Prostate gland (tissue), 2 donors: ENCODE measurements around the gene ARL15. TPM values are rescaled to one million over a fixed set of nuclear protein-coding genes. Genes with fewer than 3 reads are reported as not detected.

Experiments
- DNase-seq: peaks from one replicate; pipeline ENCODE4 v3.0.0-alpha.2; 2019; ENCODE audit warnings: low spot score
- H3K27ac ChIP-seq, 2 donors: fragments of 200-600 bp; sonication (generic); 2 replicates each; pipeline ENCODE4 v1.5.1; 2017 to 2019
- H3K27me3 ChIP-seq: fragments of 200-600 bp; sonication (generic); replicated peaks from 2 replicates; pipeline ENCODE4 v1.5.1; 2019; ENCODE audit not compliant: insufficient read depth
- H3K36me3 ChIP-seq, 2 donors: fragments of 200-600 bp; sonication (generic); 1 replicate in 1 of 2; 2 replicates in 1 of 2; pipeline versions ENCODE4 v1.5.1 to v1.8.1; 2017 to 2019
- H3K4me1 ChIP-seq: fragments of 200-600 bp; sonication (generic); replicated peaks from 2 replicates; pipeline ENCODE4 v1.5.1; 2019
- H3K4me3 ChIP-seq, 2 donors: fragments of 200-600 bp; sonication (generic); 2 replicates each; pipeline ENCODE4 v1.5.1; 2017 to 2019
- H3K9me3 ChIP-seq: fragments of 200-600 bp; sonication (generic); 2 replicates; pipeline ENCODE4 v1.5.1; 2017
- CTCF ChIP-seq, 4 experiments: fragments of 200-600 bp in 2 of 4; fragments of 450-650 bp in 2 of 4; sonication (generic) in 2 of 4; IDR thresholded peaks; 1 replicate in 3 of 4; 2 replicates in 1 of 4; pipeline ENCODE4 v1.5.1; 2016 to 2019; ENCODE audit warnings: antibody characterized with exemption in 4 of 4, mild to moderate bottlenecking in 2 of 4, moderate library complexity in 2 of 4
- POLR2A ChIP-seq: fragments of 450-650 bp; IDR thresholded peaks from one replicate; pipeline ENCODE4 v1.6.1; 2016; ENCODE audit warnings: antibody characterized with exemption, mild to moderate bottlenecking
- POLR2AphosphoS5 ChIP-seq: sonication (generic); formaldehyde crosslinking; IDR thresholded peaks from one replicate; pipeline ENCODE4 v1.6.1; 2017; ENCODE audit warnings: antibody characterized with exemption
- WGBS: methylation state at CpG from one replicate; pipeline ENCODE4 v1.1.5; 2018; 5-methylcytosine and 5-hydroxymethylcytosine counted together
- intact Hi-C: fragments of 100-400 bp; cut with DNase I; formaldehyde crosslinking; loops from one replicate; pipeline ENCODE4 v1.14.2; 2022
- total RNA-seq, 2 donors: library from RNA; depleted of rRNA; stranded (reverse); fragments of >200 nt; gene quantifications; one replicate each; pipeline ENCODE4 v1.1.0, GENCODE V29; 2016

The ARL15 gene
- total RNA-seq, 2 donors from 2014 or later, result 16.1 to 38.4 TPM

GRCh38 chr5:54159893-54160195 lies 150.5 kb downstream of the ARL15 start:
- 72% methylated on average over 2 of the region's 2 CpGs for WGBS
- Histone ChIP-seq H3K4me3 (no peak overlapping the region), H3K9me3 (no peaks in the 10 kb centered on the region), H3K27ac (no peak overlapping the region), H3K4me1 (no peaks in the 10 kb centered on the region), H3K27me3 (no peaks in the 10 kb centered on the region), H3K36me3 (no peaks in the 10 kb centered on the region)
- TF ChIP-seq POLR2A (no peak), CTCF (IDR thresholded peaks at IDR 0.05) (no peak), POLR2AphosphoS5 (no peak)
- DNase-seq, result no peak
- intact Hi-C loops, result no loop called here

- Histone ChIP-seq H3K27me3 (no peaks in the 10 kb centered on the region), H3K4me1 (no peaks in the 10 kb centered on the region), H3K36me3 (no peaks in the 10 kb centered on the region), H3K9me3 (no peaks in the 10 kb centered on the region), H3K4me3 (no peak overlapping the region), H3K27ac (no peak overlapping the region)
- no peak for TF ChIP-seq POLR2AphosphoS5
- TF ChIP-seq POLR2A, result no peak
- no peak for TF ChIP-seq CTCF (IDR thresholded peaks at IDR 0.05)
- intact Hi-C loops, result no loop called here
- 87% methylated on average over 4 of the region's 4 CpGs for WGBS
- no peak for DNase-seq
These were observed 151.1 kb downstream of the ARL15 start for GRCh38 chr5:54159153-54159892.

GRCh38 chr5:54156577-54156976 lies 153.8 kb downstream of the ARL15 start:
- no peaks in the 10 kb centered on the region for H3K4me1 ChIP-seq
- no peaks in the 10 kb centered on the region for H3K9me3 ChIP-seq
- 97% methylated on average over 1 of the region's 1 CpG for WGBS
- intact Hi-C loops, result no loop called here
- H3K27ac ChIP-seq, result no peak overlapping the region
- no peaks in the 10 kb centered on the region for H3K27me3 ChIP-seq
- H3K4me3 ChIP-seq, result no peak overlapping the region
- DNase-seq, result no peak
- no peak for TF ChIP-seq POLR2A
- TF ChIP-seq CTCF (IDR thresholded peaks at IDR 0.05), result no peak
- TF ChIP-seq POLR2AphosphoS5, result no peak
- no peaks in the 10 kb centered on the region for H3K36me3 ChIP-seq

GRCh38 chr5:54150841-54151240 lies 159.5 kb downstream of the ARL15 start:
- WGBS, result 95% methylated on average over 1 of the region's 1 CpG
- H3K4me1 ChIP-seq, result no peaks in the 10 kb centered on the region
- H3K9me3 ChIP-seq, result no peaks in the 10 kb centered on the region
- intact Hi-C loops, result no loop called here
- H3K36me3 ChIP-seq, result no peaks in the 10 kb centered on the region
- no peak for DNase-seq
- H3K4me3 ChIP-seq, result no peak overlapping the region
- no peaks in the 10 kb centered on the region for H3K27me3 ChIP-seq
- TF ChIP-seq POLR2A, result no peak
- TF ChIP-seq POLR2AphosphoS5, result no peak
- TF ChIP-seq CTCF (IDR thresholded peaks at IDR 0.05), result no peak
- H3K27ac ChIP-seq, result no peak overlapping the region

- TF ChIP-seq POLR2AphosphoS5 (no peak), POLR2A (no peak), CTCF (IDR thresholded peaks at IDR 0.05) (no peak)
- no peaks in the 10 kb centered on the region for H3K9me3 ChIP-seq
- H3K36me3 ChIP-seq, result no peaks in the 10 kb centered on the region
- intact Hi-C loops, result no loop called here
- no peaks in the 10 kb centered on the region for H3K4me1 ChIP-seq
- H3K4me3 ChIP-seq, result no peak overlapping the region
- no peak overlapping the region for H3K27ac ChIP-seq
- no peaks in the 10 kb centered on the region for H3K27me3 ChIP-seq
- 96% methylated on average over 2 of the region's 2 CpGs for WGBS
- no peak for DNase-seq
These were observed 161.5 kb downstream of the ARL15 start for GRCh38 chr5:54148858-54149257.
